Neural cell (in vitro differentiated cells): ENCODE measurements around the gene SPRN. TPM values are rescaled to one million over a fixed set of nuclear protein-coding genes. Genes with fewer than 3 reads are reported as not detected.

Experiments used
- H2AFZ ChIP-seq: fragments of 200-600, 300-800 bp; sonication (generic), shearing (Covaris generic); 2 replicates; pipeline ENCODE4 v1.6.0; 2014; ENCODE audit warnings: low read depth, mild to moderate bottlenecking, antibody characterized with exemption, low read length, moderate library complexity
- H3F3A ChIP-seq: fragments of 200-600 bp; shearing (Covaris generic); 2 replicates; pipeline ENCODE4 v1.6.1; 2016; ENCODE audit warnings: mild to moderate bottlenecking, moderate library complexity, mixed read lengths, antibody characterized with exemption, low read length; ENCODE audit not compliant: insufficient read depth, poor library complexity, severe bottlenecking
- H3K27ac ChIP-seq: fragments of 200-600, 300-800 bp; sonication (generic), shearing (Covaris generic); 2 replicates; pipeline ENCODE4 v1.5.1; 2014; ENCODE audit warnings: mild to moderate bottlenecking, low read length, moderate library complexity
- H3K27me3 ChIP-seq: fragments of 300-800, 200-600 bp; sonication (generic), shearing (Covaris generic); 2 replicates; pipeline ENCODE4 v1.6.0; 2014; ENCODE audit warnings: mild to moderate bottlenecking, low read depth, low read length, moderate library complexity; ENCODE audit not compliant: insufficient read depth
- H3K36me3 ChIP-seq: fragments of 300-800, 200-600 bp; sonication (generic), shearing (Covaris generic); 2 replicates; pipeline ENCODE4 v1.5.1; 2014; ENCODE audit warnings: mild to moderate bottlenecking, antibody characterized with exemption, low read length, moderate library complexity; ENCODE audit not compliant: insufficient read depth
- H3K4me2 ChIP-seq: fragments of 300-800, 200-600 bp; sonication (generic), shearing (Covaris generic); 2 replicates; pipeline ENCODE4 v1.6.0; 2014; ENCODE audit warnings: mild to moderate bottlenecking, low read length
- H3K4me3 ChIP-seq: fragments of 300-800, 200-600 bp; sonication (generic), shearing (Covaris generic); 2 replicates; pipeline ENCODE4 v1.5.1; 2014; ENCODE audit warnings: mild to moderate bottlenecking, low read length, moderate library complexity
- H3K79me2 ChIP-seq: fragments of 200-600 bp; shearing (Covaris generic); replicated peaks from 2 replicates; pipeline ENCODE4 v1.6.0; 2014; ENCODE audit warnings: mild to moderate bottlenecking, low read length, moderate library complexity; ENCODE audit not compliant: insufficient read depth
- H3K9ac ChIP-seq: fragments of 300-800, 200-600 bp; sonication (generic), shearing (Covaris generic); 2 replicates; pipeline ENCODE4 v1.6.1; 2016; ENCODE audit warnings: mild to moderate bottlenecking, low read length, mixed read lengths
- H3K9me2 ChIP-seq: fragments of 200-600 bp; shearing (Covaris generic); 2 replicates; pipeline ENCODE4 v1.6.1; 2016; ENCODE audit warnings: mild to moderate bottlenecking, low read length, mixed read lengths; ENCODE audit not compliant: insufficient read depth
- H3K9me3 ChIP-seq: fragments of 200-600, 300-800 bp; sonication (generic), shearing (Covaris generic); 2 replicates; pipeline ENCODE4 v1.6.1; 2016; ENCODE audit warnings: mild to moderate bottlenecking, mixed run types, low read length, moderate library complexity, mixed read lengths
- H4K20me1 ChIP-seq: fragments of 200-600 bp; shearing (Covaris generic); 2 replicates; pipeline ENCODE4 v1.6.1; 2016; ENCODE audit warnings: mild to moderate bottlenecking, mixed run types; ENCODE audit not compliant: insufficient read depth
- CTCF ChIP-seq: fragments of 450-650 bp; IDR thresholded peaks from 2 replicates; pipeline ENCODE4 v1.5.1; 2014; ENCODE audit warnings: antibody characterized with exemption, mild to moderate bottlenecking, moderate library complexity; ENCODE audit not compliant: poor library complexity, severe bottlenecking
- EP300 ChIP-seq: fragments of 450-650 bp; conservative IDR thresholded peaks from 2 replicates; pipeline ENCODE4 v1.6.1; 2014; ENCODE audit warnings: antibody characterized with exemption, mild to moderate bottlenecking, moderate library complexity; ENCODE audit not compliant: poor library complexity, severe bottlenecking
- EZH2 ChIP-seq: fragments of 200-600, 300-800 bp; shearing (Covaris generic), sonication (generic); IDR thresholded peaks from 2 replicates; pipeline ENCODE4 v1.6.1; 2014; ENCODE audit warnings: antibody characterized with exemption, low read length, borderline replicate concordance, mild to moderate bottlenecking; ENCODE audit not compliant: insufficient read depth, poor library complexity, severe bottlenecking
- MXI1 ChIP-seq: fragments of 450-650 bp; conservative IDR thresholded peaks from 2 replicates; pipeline ENCODE4 v1.6.1; 2014; ENCODE audit warnings: antibody characterized with exemption, mild to moderate bottlenecking; ENCODE audit not compliant: poor library complexity, severe bottlenecking
- POLR2AphosphoS5 ChIP-seq: IDR thresholded peaks from 2 replicates; pipeline ENCODE4 v1.6.1; 2012
- RAD21 ChIP-seq: fragments of 450-650 bp; conservative IDR thresholded peaks from 2 replicates; pipeline ENCODE4 v1.6.1; 2014; ENCODE audit warnings: antibody characterized with exemption, mild to moderate bottlenecking, moderate library complexity
- SMC3 ChIP-seq: fragments of 450-650 bp; conservative IDR thresholded peaks from 2 replicates; pipeline ENCODE4 v1.6.1; 2014; ENCODE audit warnings: antibody characterized with exemption, mild to moderate bottlenecking, moderate library complexity; ENCODE audit not compliant: poor library complexity
- TAF1 ChIP-seq: IDR thresholded peaks from 2 replicates; pipeline ENCODE4 v1.6.1; 2012; ENCODE audit warnings: low read depth
- polyA plus RNA-seq: library from polyadenylated mRNA; depleted of rRNA; stranded (reverse); fragments of >200 nt; gene quantifications from 2 replicates; pipeline ENCODE4 v1.2.3, GENCODE V29; 2014
- TF ChIP-seq, protein P1 (sequence below): IDR thresholded peaks from 2 replicates; pipeline ENCODE4 v1.6.1; 2012; ENCODE audit warnings: borderline replicate concordance

Gene SPRN
- polyA plus RNA-seq, 1 donor from 2014 or later = 1.1 TPM

DNA sequence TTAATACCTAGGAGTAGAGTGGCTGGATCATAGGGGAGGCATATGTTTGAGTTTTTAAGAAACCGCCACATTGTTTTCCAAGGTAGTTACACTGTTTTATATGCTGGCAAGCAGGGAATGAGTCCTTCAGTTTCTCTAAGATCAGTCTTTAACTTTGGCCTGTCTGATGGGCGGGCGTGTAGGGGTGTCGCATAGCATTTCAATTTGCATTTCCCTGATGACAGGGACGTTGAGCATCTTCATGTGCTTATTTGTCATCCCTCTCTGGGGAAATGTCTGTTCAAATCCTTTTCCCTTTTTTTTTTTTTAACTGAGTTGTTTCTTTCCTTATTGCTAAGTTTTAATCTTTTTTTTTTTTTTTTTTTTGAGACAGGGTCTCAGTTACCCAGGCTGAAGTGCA lies 20.6 kb downstream of the SPRN start:
- peaks cover 16% of the 10 kb centered on the region for H3K79me2 ChIP-seq
- no peak overlapping the region for H3K4me3 ChIP-seq
- no peak overlapping the region for H3K4me2 ChIP-seq
- H3F3A ChIP-seq = no peaks in the 10 kb centered on the region
- H4K20me1 ChIP-seq = no peaks in the 10 kb centered on the region
- H3K9me3 ChIP-seq = no peaks in the 10 kb centered on the region
- TF ChIP-seq, protein P1, sequence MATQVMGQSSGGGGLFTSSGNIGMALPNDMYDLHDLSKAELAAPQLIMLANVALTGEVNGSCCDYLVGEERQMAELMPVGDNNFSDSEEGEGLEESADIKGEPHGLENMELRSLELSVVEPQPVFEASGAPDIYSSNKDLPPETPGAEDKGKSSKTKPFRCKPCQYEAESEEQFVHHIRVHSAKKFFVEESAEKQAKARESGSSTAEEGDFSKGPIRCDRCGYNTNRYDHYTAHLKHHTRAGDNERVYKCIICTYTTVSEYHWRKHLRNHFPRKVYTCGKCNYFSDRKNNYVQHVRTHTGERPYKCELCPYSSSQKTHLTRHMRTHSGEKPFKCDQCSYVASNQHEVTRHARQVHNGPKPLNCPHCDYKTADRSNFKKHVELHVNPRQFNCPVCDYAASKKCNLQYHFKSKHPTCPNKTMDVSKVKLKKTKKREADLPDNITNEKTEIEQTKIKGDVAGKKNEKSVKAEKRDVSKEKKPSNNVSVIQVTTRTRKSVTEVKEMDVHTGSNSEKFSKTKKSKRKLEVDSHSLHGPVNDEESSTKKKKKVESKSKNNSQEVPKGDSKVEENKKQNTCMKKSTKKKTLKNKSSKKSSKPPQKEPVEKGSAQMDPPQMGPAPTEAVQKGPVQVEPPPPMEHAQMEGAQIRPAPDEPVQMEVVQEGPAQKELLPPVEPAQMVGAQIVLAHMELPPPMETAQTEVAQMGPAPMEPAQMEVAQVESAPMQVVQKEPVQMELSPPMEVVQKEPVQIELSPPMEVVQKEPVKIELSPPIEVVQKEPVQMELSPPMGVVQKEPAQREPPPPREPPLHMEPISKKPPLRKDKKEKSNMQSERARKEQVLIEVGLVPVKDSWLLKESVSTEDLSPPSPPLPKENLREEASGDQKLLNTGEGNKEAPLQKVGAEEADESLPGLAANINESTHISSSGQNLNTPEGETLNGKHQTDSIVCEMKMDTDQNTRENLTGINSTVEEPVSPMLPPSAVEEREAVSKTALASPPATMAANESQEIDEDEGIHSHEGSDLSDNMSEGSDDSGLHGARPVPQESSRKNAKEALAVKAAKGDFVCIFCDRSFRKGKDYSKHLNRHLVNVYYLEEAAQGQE = no peak
- TF ChIP-seq SMC3 (no peak), TAF1 (no peak), EZH2 (no peak), MXI1 (no peak), EP300 (no peak), POLR2AphosphoS5 (no peak), CTCF (no peak), RAD21 (no peak)
- no peaks in the 10 kb centered on the region for H3K36me3 ChIP-seq
- H3K27ac ChIP-seq = no peak overlapping the region
- no peaks in the 10 kb centered on the region for H3K9me2 ChIP-seq
- no peak overlapping the region for H2AFZ ChIP-seq
- H3K9ac ChIP-seq = no peak overlapping the region
- H3K27me3 ChIP-seq = no peaks in the 10 kb centered on the region

- TF ChIP-seq EP300 (no peak), TAF1 (no peak), RAD21 (no peak), EZH2 (no peak), SMC3 (no peak), MXI1 (no peak), POLR2AphosphoS5 (no peak), CTCF (no peak)
- TF ChIP-seq, protein P1 = no peak
- Histone ChIP-seq H3K4me3 (no peak overlapping the region), H3K9ac (no peak overlapping the region), H3K79me2 (peaks cover 14% of the 10 kb centered on the region), H3K4me2 (no peak overlapping the region), H3K9me2 (no peaks in the 10 kb centered on the region), H3K36me3 (no peaks in the 10 kb centered on the region), H4K20me1 (no peaks in the 10 kb centered on the region), H3K27me3 (no peaks in the 10 kb centered on the region), H3F3A (no peaks in the 10 kb centered on the region), H2AFZ (no peak overlapping the region), H3K27ac (no peak overlapping the region), H3K9me3 (no peaks in the 10 kb centered on the region)
These were observed 21.1 kb downstream of the SPRN start for GRCh38 chr10:133403359-133403758.
